Effector memory CD4-positive, alpha-beta T cell (primary cell): ENCODE results near the gene NLRP3.

Source experiments
- DNase-seq, 3 donors: peaks; one replicate each; pipeline ENCODE4 v3.0.0-alpha.2; 2020
- H3K27ac ChIP-seq: 2 replicates; pipeline ENCODE4 v1.7.0; 2013; ENCODE audit warnings: mild to moderate bottlenecking, low read length, moderate library complexity; ENCODE audit not compliant: insufficient read depth, poor library complexity, severe bottlenecking
- H3K27me3 ChIP-seq: replicated peaks from 2 replicates; pipeline ENCODE4 v1.7.0; 2013; ENCODE audit warnings: mild to moderate bottlenecking, low read length; ENCODE audit not compliant: insufficient read depth, control insufficient read depth, poor library complexity, severe bottlenecking
- H3K36me3 ChIP-seq: 2 replicates; pipeline ENCODE4 v1.7.0; 2013; ENCODE audit warnings: mild to moderate bottlenecking, low read length, moderate library complexity; ENCODE audit not compliant: control insufficient read depth, insufficient read depth
- H3K4me1 ChIP-seq: 2 replicates; pipeline ENCODE4 v1.7.0; 2013; ENCODE audit warnings: low read length, mild to moderate bottlenecking; ENCODE audit not compliant: control insufficient read depth, insufficient read depth, poor library complexity, severe bottlenecking
- H3K4me3 ChIP-seq: 2 replicates; pipeline ENCODE4 v1.7.0; 2013; ENCODE audit warnings: low read length, low read depth, mild to moderate bottlenecking; ENCODE audit not compliant: insufficient read depth, poor library complexity, severe bottlenecking
- H3K9me3 ChIP-seq: 2 replicates; pipeline ENCODE4 v1.7.0; 2013; ENCODE audit warnings: mild to moderate bottlenecking, low read length, moderate library complexity; ENCODE audit not compliant: control insufficient read depth

NLRP3 gene

DNA sequence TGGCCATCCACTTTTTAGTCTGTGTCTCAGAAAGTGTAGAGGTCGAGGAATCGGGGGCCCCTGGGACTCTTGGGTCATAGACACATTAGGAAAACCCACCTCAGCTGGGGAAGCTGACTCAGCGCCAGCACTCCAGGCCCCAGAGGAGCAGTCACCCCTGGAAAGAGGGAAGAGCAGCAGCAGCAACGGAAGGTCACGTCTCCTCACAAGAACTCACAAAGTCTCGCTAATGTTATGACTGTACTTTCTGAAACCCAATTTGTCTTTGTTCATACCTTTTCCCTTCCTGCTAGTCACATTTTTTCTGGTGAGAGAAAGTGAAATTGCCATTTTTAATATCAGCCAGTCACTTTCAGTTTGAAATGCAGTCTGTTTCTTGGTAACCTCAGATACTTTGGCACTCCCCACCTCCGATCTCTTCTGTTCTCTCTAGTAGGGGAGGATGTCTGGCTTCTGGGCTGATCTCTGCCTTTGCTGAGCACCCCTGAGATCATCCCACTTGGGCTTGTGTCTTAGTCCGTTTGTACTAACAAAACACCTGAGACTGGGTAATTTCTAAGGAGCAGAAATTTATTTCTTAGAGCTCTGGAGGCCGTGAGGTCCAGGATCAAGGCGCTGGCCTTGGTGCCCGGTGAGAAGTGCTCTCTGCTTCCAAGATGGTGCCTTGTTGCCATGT lies 6.0 kb upstream of the NLRP3 start:
- H3K4me1 ChIP-seq: peaks cover 13% of the 10 kb centered on the region
- no peaks in the 10 kb centered on the region for H3K9me3 ChIP-seq
- H3K27me3 ChIP-seq: no peaks in the 10 kb centered on the region
- H3K4me3 ChIP-seq: peak overlapping the region; percentile 40
- no peak for DNase-seq
- H3K27ac ChIP-seq: peak overlapping the region; percentile 55
- H3K36me3 ChIP-seq: no peaks in the 10 kb centered on the region

DNA sequence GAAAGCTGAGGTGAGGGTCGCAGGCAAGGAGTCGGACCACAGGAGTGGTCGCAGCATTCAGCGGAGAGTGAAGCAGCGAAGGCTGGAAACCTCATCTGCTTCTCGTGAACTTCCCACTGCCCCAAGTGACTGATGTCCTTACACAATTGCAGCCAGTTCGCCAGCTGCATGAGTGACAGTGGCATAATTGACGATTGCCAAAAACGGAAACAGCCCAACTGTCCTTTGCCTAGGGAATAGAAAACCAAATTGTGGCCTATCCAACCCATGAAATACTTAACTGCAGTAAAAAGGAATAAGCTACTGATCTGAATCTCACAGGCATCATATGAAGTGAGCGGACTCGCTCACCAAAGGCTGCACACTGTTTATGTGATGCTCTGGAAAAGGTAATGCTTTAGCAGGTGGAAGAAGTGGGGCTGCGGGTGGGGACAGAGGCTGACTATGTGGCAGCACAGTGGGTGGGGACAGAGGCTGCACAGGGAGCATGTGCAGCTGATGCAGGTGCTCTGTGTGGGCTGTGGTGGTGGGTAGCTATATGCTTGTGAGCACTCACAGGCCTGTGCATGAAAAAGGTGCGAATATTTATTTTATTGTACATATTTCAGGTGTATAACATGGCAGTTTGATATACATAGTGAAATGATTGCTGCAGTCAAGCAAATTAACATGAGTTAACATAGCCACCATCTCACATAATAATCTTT lies 4.2 kb upstream of the NLRP3 start:
- Histone ChIP-seq H3K4me1 (peaks cover 28% of the 10 kb centered on the region), H3K27ac (no peak overlapping the region), H3K27me3 (no peaks in the 10 kb centered on the region), H3K9me3 (no peaks in the 10 kb centered on the region), H3K4me3 (no peak overlapping the region), H3K36me3 (no peaks in the 10 kb centered on the region)
- DNase-seq: no peak

DNA sequence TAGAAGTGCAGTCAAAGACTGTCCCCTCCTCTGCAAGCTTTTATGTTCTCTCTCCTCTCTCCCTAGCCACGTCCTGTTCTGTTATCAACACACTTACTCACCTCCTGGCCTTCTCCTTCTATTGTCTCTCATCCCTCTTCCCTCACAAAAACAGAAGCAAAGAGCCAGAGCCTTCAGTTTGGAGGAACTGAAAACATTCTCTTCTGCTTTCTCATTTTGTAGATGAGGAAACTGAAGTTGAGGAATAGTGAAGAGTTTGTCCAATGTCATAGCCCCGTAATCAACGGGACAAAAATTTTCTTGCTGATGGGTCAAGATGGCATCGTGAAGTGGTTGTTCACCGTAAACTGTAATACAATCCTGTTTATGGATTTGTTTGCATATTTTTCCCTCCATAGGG lies 1.9 kb downstream of the NLRP3 start:
- Histone ChIP-seq H3K4me3 (no peak overlapping the region), H3K36me3 (no peaks in the 10 kb centered on the region), H3K27ac (no peak overlapping the region), H3K4me1 (peaks cover 25% of the 10 kb centered on the region), H3K9me3 (no peaks in the 10 kb centered on the region), H3K27me3 (no peaks in the 10 kb centered on the region)
- no peak for DNase-seq

DNA sequence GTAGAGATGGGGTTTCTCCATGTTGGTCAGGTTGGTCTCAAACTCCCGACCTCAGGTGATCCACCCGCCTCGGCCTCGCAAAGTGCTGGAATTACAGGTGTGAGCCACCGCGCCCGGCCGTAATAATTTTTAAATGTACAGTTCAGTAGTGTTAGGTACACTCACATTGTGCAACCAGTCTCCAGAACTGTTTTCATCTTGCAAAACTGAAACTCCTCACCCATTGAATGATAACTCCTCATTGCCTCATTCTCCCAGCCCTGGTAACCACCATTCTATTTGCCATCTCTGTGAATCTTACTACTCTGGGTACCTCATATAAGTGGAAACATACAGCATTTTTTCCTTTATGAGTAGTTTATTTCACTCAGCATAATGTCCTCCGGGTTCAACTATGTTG lies 3.4 kb downstream of the NLRP3 start:
- H3K4me1 ChIP-seq: peaks cover 25% of the 10 kb centered on the region
- H3K4me3 ChIP-seq: no peak overlapping the region
- no peaks in the 10 kb centered on the region for H3K27me3 ChIP-seq
- H3K9me3 ChIP-seq: no peaks in the 10 kb centered on the region
- H3K27ac ChIP-seq: no peak overlapping the region
- peaks cover 13% of the 10 kb centered on the region for H3K36me3 ChIP-seq
- DNase-seq: no peak

DNA sequence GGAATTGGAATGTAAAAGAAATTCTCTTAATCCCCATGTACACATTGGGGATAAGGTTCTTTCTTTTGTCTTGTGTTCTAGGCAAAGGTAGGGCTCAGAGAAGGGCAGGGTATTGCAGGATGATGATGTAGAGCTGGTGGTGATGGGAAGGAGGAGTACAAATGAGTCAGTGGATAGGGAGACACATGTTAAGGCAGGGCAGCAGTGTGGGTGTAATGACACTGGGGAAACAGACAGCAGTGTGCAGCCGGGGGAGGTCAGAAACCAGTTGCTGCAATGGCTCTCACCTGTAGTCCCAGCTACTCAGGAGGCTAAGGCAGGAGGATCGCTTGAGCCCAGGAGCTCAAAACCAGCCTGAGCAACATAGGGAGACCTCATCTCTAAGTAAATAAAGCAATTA lies 5.1 kb downstream of the NLRP3 start:
- no peak for DNase-seq

GRCh38 chr1:247429496-247429895 lies 13.5 kb downstream of the NLRP3 start:
- no peak overlapping the region for H3K27ac ChIP-seq
- no peak for DNase-seq
- H3K27me3 ChIP-seq: no peaks in the 10 kb centered on the region
- H3K4me3 ChIP-seq: no peak overlapping the region
- H3K4me1 ChIP-seq: no peaks in the 10 kb centered on the region
- H3K9me3 ChIP-seq: no peaks in the 10 kb centered on the region
- H3K36me3 ChIP-seq: peaks cover 8% of the 10 kb centered on the region

More for the DNA sequence above, 5.1 kb downstream of the NLRP3 start:
- Histone ChIP-seq H3K27me3 (no peaks in the 10 kb centered on the region), H3K27ac (no peak overlapping the region), H3K4me1 (peaks cover 12% of the 10 kb centered on the region), H3K4me3 (no peak overlapping the region), H3K9me3 (no peaks in the 10 kb centered on the region), H3K36me3 (peaks cover 23% of the 10 kb centered on the region)

- no peaks in the 10 kb centered on the region for H3K4me1 ChIP-seq
- H3K27ac ChIP-seq: no peak overlapping the region
- no peaks in the 10 kb centered on the region for H3K27me3 ChIP-seq
- H3K4me3 ChIP-seq: no peak overlapping the region
- no peaks in the 10 kb centered on the region for H3K36me3 ChIP-seq
- DNase-seq: no peak
- no peaks in the 10 kb centered on the region for H3K9me3 ChIP-seq
Measured at GRCh38 chr1:247430434-247430833, 14.5 kb downstream of the NLRP3 start.

- no peak overlapping the region for H3K27ac ChIP-seq
- DNase-seq: no peak
- no peaks in the 10 kb centered on the region for H3K9me3 ChIP-seq
- no peaks in the 10 kb centered on the region for H3K27me3 ChIP-seq
- H3K36me3 ChIP-seq: no peaks in the 10 kb centered on the region
- H3K4me1 ChIP-seq: no peaks in the 10 kb centered on the region
- H3K4me3 ChIP-seq: no peak overlapping the region
Measured at GRCh38 chr1:247431643-247432042, 15.7 kb downstream of the NLRP3 start.

- H3K27ac ChIP-seq: no peak overlapping the region
- H3K4me1 ChIP-seq: no peaks in the 10 kb centered on the region
- H3K36me3 ChIP-seq: peaks cover 2% of the 10 kb centered on the region
- no peak for DNase-seq
- H3K9me3 ChIP-seq: no peaks in the 10 kb centered on the region
- no peaks in the 10 kb centered on the region for H3K27me3 ChIP-seq
- H3K4me3 ChIP-seq: no peak overlapping the region
Measured at GRCh38 chr1:247434005-247434404, 18.0 kb downstream of the NLRP3 start.

DNA sequence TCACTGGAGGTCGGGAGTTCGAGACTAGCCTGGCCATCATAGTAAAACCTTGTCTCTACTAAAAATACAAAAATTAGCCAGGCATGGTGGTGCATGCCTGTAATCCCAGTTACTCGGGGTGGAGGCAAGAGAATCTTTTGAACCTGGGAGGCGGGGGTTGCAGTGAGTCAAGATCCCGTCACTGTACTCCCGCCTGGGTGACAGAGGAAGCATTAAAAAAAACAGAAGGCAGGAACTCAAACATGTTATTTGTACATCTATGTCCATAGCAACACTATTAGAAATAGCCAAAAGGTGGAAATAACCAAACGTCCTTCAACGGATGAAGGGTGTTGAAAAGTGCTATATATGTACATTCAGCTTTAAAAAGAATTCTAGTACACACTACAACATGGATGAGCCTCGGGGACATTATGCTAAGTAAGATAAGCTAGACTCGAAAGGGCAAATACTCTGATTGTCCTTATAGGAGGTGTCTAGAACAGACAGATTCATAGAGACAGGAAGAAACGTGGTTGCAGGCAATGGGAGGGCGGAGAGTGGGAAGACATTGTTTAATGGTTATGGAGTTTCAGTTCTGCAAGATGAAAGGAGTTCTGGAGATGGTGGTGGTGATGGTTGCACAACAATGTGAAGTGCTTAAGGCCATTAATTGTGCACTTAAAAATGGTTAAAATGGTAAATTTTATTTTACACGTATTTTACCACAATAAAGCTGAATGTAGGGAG lies 19.2 kb downstream of the NLRP3 start:
- H3K4me3 ChIP-seq: no peak overlapping the region
- DNase-seq: no peak
- H3K27ac ChIP-seq: no peak overlapping the region

More for the DNA sequence above, 19.2 kb downstream of the NLRP3 start:
- Histone ChIP-seq H3K27me3 (no peaks in the 10 kb centered on the region), H3K36me3 (peaks cover 13% of the 10 kb centered on the region), H3K4me1 (no peaks in the 10 kb centered on the region), H3K9me3 (no peaks in the 10 kb centered on the region)
